AG09309 (cell line): Measurements from ENCODE around the gene LTF.
"Not testable (repeated sequence)": the region's sequence is repeated elsewhere in the genome, so short reads cannot be mapped to it uniquely, and the experiment has no call there.

ENCODE experiments used
- DNase-seq: peaks from one replicate; pipeline ENCODE4 v3.0.0-alpha.2; 2010; ENCODE audit warnings: low read depth
- H3K4me3 ChIP-seq: 2 replicates; pipeline ENCODE4 v1.5.1; 2011; ENCODE audit warnings: mild to moderate bottlenecking, low read depth, low read length, moderate library complexity; ENCODE audit not compliant: control insufficient read depth
- TF ChIP-seq, protein P1 (sequence below): IDR thresholded peaks from 2 replicates; pipeline ENCODE4 v1.5.1; 2011; ENCODE audit warnings: mild to moderate bottlenecking, low read depth, low read length, inconsistent platforms; ENCODE audit not compliant: insufficient read depth, control insufficient read depth; ENCODE audit errors: missing control alignments

LTF gene

DNA sequence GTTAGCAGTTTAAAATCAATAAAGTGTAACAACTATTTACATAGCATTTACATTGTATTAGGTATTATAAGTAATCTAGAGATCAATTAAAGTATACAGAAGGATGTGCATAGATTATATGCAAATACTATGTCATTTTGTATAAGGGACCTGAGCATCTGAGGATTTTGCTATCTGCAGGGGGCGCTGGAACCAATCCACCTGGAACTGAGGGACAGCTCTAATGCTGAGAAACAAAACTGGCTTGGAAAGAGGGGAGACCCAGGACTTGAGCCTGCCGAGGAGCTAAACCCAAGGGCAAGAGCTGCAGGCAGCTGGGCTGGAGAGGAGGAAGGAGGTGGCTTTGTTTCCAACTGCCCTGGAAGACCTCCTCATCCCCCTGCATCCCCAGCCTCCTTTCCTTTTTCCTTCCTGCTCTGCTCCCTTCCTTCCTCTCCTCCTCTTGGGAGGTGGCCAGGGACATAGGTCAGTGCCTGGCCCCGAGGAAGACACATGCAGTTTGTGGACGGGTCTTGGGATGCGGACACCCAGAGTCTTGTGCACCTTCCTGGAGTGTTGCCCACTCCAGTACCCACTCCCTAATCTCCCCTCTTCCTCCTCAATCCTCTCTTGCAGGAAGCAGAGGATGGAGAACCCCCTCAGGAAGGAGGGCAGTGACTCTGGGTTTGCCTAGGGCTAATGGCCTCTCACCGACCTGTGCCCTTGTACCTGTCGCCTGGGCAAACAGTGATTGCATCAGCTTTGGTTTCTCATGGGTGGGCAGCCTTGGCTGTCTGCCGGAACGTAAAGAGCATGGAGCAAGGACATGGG, 32.2 kb upstream of the LTF start:
- DNase-seq = no peak
- H3K4me3 ChIP-seq = no peak overlapping the region
- TF ChIP-seq, protein P1, sequence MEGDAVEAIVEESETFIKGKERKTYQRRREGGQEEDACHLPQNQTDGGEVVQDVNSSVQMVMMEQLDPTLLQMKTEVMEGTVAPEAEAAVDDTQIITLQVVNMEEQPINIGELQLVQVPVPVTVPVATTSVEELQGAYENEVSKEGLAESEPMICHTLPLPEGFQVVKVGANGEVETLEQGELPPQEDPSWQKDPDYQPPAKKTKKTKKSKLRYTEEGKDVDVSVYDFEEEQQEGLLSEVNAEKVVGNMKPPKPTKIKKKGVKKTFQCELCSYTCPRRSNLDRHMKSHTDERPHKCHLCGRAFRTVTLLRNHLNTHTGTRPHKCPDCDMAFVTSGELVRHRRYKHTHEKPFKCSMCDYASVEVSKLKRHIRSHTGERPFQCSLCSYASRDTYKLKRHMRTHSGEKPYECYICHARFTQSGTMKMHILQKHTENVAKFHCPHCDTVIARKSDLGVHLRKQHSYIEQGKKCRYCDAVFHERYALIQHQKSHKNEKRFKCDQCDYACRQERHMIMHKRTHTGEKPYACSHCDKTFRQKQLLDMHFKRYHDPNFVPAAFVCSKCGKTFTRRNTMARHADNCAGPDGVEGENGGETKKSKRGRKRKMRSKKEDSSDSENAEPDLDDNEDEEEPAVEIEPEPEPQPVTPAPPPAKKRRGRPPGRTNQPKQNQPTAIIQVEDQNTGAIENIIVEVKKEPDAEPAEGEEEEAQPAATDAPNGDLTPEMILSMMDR = peak; percentile 39

DNA sequence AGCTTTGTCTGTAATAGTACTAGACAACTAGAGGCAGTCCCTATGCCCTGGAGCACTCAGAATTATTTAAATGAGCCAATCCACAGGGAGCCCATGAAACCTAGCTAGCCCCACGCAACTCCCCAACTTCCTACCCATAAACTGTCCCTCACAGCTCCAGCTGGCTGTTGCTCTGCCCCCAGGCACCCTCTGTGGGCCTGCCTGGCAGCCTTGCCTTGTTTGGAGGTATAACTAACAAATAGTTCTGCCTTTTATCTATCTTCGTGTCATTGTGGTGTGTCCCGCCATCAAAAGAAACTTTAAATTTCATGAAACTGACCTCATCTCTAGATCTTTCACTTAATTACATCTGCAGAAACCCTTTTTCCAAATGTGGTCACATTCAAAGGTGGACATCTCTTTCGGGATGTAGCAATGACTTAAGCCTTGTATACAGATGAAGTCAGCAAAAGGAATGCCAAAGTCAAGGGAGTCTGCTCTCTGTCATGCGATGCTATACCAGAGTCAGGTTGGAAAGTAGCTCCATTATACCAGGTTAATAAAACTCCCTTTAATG, 31.3 kb upstream of the LTF start:
- TF ChIP-seq, protein P1 = no peak
- peak; percentile 83 for DNase-seq

DNA sequence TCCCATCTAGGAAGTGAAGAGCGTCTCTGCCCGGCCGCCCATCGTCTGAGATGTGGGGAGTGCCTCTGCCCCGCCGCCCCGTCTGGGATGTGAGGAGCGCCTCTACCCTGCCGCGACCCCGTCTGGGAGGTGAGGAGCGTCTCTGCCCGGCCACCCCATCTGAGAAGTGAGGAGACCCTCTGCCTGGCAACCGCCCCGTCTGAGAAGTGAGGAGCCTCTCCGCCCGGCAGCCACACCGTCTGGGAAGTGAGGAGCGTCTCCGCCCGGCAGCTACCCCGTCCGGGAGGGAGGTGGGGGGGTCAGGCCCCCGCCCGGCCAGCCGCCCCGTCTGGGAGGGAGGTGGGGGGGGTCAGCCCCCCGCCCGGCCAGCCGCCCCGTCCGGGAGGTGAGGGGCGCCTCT, 29.8 kb upstream of the LTF start:
- DNase-seq, H3K4me3 ChIP-seq: not testable (repeated sequence)

More for the DNA sequence above, 31.3 kb upstream of the LTF start:
- no peak overlapping the region for H3K4me3 ChIP-seq

DNA sequence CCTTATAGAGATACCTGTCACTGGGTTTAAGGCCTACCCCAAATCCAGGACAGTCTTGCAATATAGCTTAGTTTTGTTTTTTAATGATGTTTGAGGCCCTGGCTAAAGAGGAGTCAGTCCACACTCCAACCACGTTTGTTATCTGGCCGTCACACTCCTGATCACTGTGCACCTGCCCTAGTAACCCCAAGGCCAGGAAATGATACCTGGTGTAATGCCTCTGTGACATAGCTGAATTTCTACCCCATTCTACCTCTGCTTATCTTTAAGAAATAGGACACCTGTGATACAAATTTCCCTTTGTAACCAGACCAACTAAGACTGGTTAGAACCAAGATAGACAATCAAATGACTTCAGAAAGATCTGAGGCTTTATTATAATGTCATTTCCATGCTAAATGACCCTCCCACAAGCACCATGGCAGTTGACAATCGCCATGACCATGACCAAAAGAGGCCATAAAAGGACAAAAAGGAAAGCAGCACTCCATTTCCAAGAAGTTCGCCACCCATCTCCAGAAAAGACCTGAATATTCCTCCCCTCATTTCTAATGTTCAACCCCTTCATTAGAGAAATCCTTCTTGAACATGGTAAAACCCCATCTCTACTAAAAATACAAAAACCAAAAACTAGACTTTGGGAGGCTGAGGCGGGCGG, 28.3 kb upstream of the LTF start:
- TF ChIP-seq, protein P1 = no peak
- H3K4me3 ChIP-seq = no peak overlapping the region
- DNase-seq = no peak

DNA sequence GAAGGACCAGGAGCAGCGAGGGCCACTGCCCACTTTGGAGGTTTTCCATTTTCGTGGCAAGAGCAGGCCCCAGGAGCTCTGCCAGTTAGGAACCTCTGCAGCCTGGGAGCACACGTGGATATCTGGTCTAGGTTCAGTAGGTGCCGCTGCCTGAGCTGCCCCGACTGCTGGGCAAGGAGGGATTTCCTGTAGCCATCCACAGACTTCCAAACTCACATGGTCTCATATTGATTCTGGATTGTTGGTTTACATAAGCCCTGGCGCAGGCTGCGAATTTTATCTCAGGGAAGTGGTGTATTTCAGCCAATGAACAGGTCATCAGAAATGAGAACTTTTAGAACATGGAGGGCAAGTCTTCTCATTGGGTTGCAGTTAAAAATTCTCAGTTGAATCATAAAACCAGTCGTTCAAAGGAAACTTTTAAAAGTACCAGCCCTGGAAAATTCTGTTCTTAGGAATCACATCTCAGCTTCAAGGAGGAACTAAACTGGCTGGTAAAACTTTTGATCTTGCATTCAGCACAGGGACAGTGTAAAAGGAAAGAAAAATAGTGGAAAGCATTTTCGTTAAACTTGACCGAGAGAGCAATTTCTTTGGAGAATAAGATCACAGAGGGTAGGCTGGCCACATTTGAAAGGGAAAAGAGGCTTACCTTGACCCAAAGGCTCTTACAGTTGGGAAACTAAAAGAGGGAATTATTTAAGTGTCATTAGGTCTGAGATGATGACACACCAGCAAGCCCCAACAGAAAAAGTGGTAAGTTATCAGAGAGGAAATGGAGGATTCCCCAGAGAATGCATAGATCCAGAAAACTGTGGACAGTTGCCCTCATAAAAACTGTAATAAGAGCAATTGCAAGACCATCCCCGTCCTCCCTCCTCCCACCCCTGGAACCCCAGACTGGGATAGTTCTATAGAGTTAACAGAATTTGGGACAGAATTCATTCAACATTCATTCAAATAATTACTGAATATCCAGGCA, 26.7 kb upstream of the LTF start:
- no peak for DNase-seq
- TF ChIP-seq, protein P1 = no peak
- no peak overlapping the region for H3K4me3 ChIP-seq

DNA sequence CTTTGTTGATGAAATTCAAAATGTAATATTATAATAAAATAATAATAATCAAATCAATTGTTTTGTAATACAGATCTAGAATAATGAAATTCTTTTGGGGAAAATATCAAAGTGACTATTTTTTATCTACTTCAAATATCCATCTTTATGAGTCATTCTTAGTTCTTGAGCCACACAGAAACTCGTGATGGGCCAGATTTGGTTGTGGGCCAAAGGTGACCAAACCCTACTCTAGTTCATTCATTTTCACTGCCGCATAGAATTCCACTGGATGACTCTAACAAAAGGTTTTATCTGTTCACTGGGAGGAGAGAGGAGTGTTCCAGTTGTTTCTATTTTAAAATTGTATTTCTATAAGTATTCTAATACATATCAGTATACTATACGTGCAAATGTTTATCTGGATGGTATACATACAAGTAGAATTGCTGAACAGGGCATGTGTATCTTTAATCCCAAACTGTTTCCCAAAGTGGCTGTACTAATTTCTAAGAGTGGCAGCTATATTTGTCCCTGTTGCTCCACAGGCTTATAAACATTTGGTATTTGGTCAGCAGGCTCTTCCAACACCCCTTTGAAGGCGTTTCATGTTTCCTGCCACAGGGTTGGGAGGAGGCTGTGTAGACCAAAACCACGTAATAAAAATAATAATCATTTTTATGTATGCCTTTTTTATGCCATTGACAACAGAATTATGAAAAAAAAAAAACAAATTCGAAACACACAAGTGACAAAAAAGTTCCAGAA, 25.8 kb upstream of the LTF start:
- TF ChIP-seq, protein P1 = no peak
- no peak for DNase-seq
- no peak overlapping the region for H3K4me3 ChIP-seq
